C4-2B (cell line): ENCODE data around the gene NLRC3.

Experiments used
- CTCF ChIP-seq: fragments of 450-650 bp; conservative IDR thresholded peaks from 2 replicates; pipeline ENCODE4 v1.5.1; 2017; ENCODE audit warnings: mild to moderate bottlenecking
- ZFX ChIP-seq: fragments of 450-650 bp; IDR thresholded peaks from 2 replicates; pipeline ENCODE4 v1.6.1; 2017

GRCh38 chr16:3602320-3602653, 25.1 kb upstream of the NLRC3 start:
- TF ChIP-seq CTCF, result no peak
- TF ChIP-seq ZFX, result no peak
